K562 (cell line): Measurements from ENCODE around the gene TMEM168. TPM values are rescaled to one million over a fixed set of nuclear protein-coding genes. Genes with fewer than 3 reads are reported as not detected.

Source experiments
- BACH1 ChIP-seq: fragments of 200-800 bp; sonication (Bioruptor generic); IDR thresholded peaks from 2 replicates; pipeline ENCODE4 v1.6.1; 2016; ENCODE audit warnings: missing genetic modification characterization, missing compliant biosample characterization
- BRD4 ChIP-seq: fragments of 200-600 bp; sonication (generic); IDR thresholded peaks from 2 replicates; pipeline ENCODE4 v1.6.1; 2017; ENCODE audit warnings: inconsistent platforms
- CBX2 ChIP-seq: fragments of 200-600 bp; sonication (generic); IDR thresholded peaks from one replicate; pipeline ENCODE4 v1.6.1; 2012; ENCODE audit warnings: mild to moderate bottlenecking, low read length, inconsistent platforms; ENCODE audit not compliant: insufficient read depth, poor library complexity, severe bottlenecking
- CHD1 ChIP-seq: fragments of 200-600 bp; sonication (generic); IDR thresholded peaks from one replicate; pipeline ENCODE4 v1.6.1; 2012; ENCODE audit warnings: mild to moderate bottlenecking, moderate library complexity, low read length, inconsistent platforms
- ETV1 ChIP-seq: fragments of 450-650 bp; conservative IDR thresholded peaks from 2 replicates; pipeline ENCODE4 v1.6.1; 2016; ENCODE audit warnings: missing genetic modification characterization, control low read depth, low read depth, missing compliant biosample characterization
- HDAC1 ChIP-seq, 2 experiments: fragments of 450-650 bp; IDR thresholded peaks; 2 replicates each; pipeline ENCODE4 v1.6.1; 2016 to 2017; ENCODE audit warnings: inconsistent platforms in 1 of 2, mild to moderate bottlenecking in 1 of 2, moderate library complexity in 1 of 2
- LCOR ChIP-seq: sonication (generic); formaldehyde crosslinking; IDR thresholded peaks from 2 replicates; pipeline ENCODE4 v1.8.0; 2022; ENCODE audit warnings: mild to moderate bottlenecking, missing genetic modification reagents
- MAFK ChIP-seq: IDR thresholded peaks from 2 replicates; pipeline ENCODE4 v1.6.1; 2011; ENCODE audit warnings: low read length, improper control_type of control experiment
- NR4A1 ChIP-seq, 2 experiments: fragments of 250-450 bp in 1 of 2; fragments of 450-650 bp in 1 of 2; sonication (Bioruptor Pico) in 1 of 2; IDR thresholded peaks; 2 replicates each; pipeline versions ENCODE4 v1.4.0 to v1.6.1; 2016 to 2020; ENCODE audit warnings: mild to moderate bottlenecking in 2 of 2, missing compliant biosample characterization in 1 of 2, missing genetic modification characterization in 1 of 2, moderate library complexity in 1 of 2
- PHB2 ChIP-seq: fragments of 450-650 bp; IDR thresholded peaks from 2 replicates; pipeline ENCODE4 v1.6.1; 2017; ENCODE audit warnings: low read depth
- POLR2AphosphoS2 ChIP-seq: IDR thresholded peaks from 2 replicates; pipeline ENCODE4 v1.6.1; 2012; ENCODE audit warnings: low read length, improper control_type of control experiment
- PTBP1 ChIP-seq: fragments of 200-400 bp; formaldehyde crosslinking; IDR thresholded peaks from 2 replicates; pipeline ENCODE4 v1.6.1; 2017; ENCODE audit warnings: low read depth, low read length
- SOX6 ChIP-seq: fragments of 450-650 bp; IDR thresholded peaks from 2 replicates; pipeline ENCODE4 v1.6.1; 2014; ENCODE audit warnings: mild to moderate bottlenecking
- ZBTB7A ChIP-seq: IDR thresholded peaks from 2 replicates; pipeline ENCODE4 v1.6.1; 2011; ENCODE audit warnings: low read depth, mild to moderate bottlenecking, low read length, moderate library complexity, borderline replicate concordance; ENCODE audit not compliant: control insufficient read depth
- ZC3H8 ChIP-seq: fragments of 450-650 bp; IDR thresholded peaks from 2 replicates; pipeline ENCODE4 v1.6.1; 2017
- ZKSCAN8 ChIP-seq: fragments of 200-800 bp; sonication (Bioruptor generic); IDR thresholded peaks from 2 replicates; pipeline ENCODE4 v1.6.1; 2016; ENCODE audit warnings: missing genetic modification characterization, missing compliant biosample characterization
- ZNF197 ChIP-seq: fragments of 200-800 bp; sonication (Bioruptor generic); IDR thresholded peaks from 2 replicates; pipeline ENCODE4 v1.6.1; 2016; ENCODE audit warnings: low read depth, missing genetic modification characterization, missing compliant biosample characterization
- ZNF551 ChIP-seq: fragments of 250-450 bp; sonication (Bioruptor Pico); IDR thresholded peaks from 2 replicates; pipeline ENCODE4 v1.5.0; 2021; ENCODE audit warnings: mild to moderate bottlenecking, moderate library complexity
- ZNF589 ChIP-seq: fragments of 200-800 bp; sonication (Bioruptor generic); IDR thresholded peaks from 2 replicates; pipeline ENCODE4 v1.6.1; 2016; ENCODE audit warnings: low read depth, missing genetic modification characterization, missing compliant biosample characterization
- polyA plus RNA-seq, 8 experiments: library from polyadenylated mRNA; depleted of rRNA in 4 of 8; stranded (reverse) in 5 of 8; unstranded in 3 of 8; fragments of >200 nt; fragmentation: Nextera tagmentation in 2 of 8; fragmentation: Illumina TruSeq in 1 of 8; extraction: Ambion mirVana in 2 of 8; extraction: Trizol in 1 of 8; gene quantifications; 2 replicates each; pipeline versions ENCODE4 v1.2.1 to v1.2.3, GENCODE V29; 2011 to 2014; ENCODE audit warnings: inconsistent platforms in 1 of 8, missing spikeins in 1 of 8
- total RNA-seq, 7 experiments: library from RNA; depleted of rRNA in 6 of 7; stranded (reverse); fragments of >200 nt in 6 of 7; fragmentation: Illumina TruSeq in 2 of 7; extraction: Trizol in 2 of 7; gene quantifications; 2 replicates each; pipeline versions ENCODE4 v1.2.1 to v1.2.3, GENCODE V29; 2011 to 2021; ENCODE audit warnings: low replicate concordance in 1 of 7
- TF ChIP-seq, protein P1 (sequence below): fragments of 450-650 bp; IDR thresholded peaks from 2 replicates; pipeline ENCODE4 v1.6.1; 2016; ENCODE audit warnings: missing biosample characterization, missing genetic modification characterization
- TF ChIP-seq, protein P2 (sequence below), 3 experiments: fragments of 200-800 bp in 1 of 3; sonication (Bioruptor generic) in 1 of 3; sonication (generic) in 1 of 3; formaldehyde crosslinking in 1 of 3; IDR thresholded peaks; 2 replicates each; pipeline versions ENCODE4 v1.6.1 to v1.8.0; 2016 to 2022; ENCODE audit warnings: mild to moderate bottlenecking in 2 of 3, missing compliant biosample characterization in 2 of 3, missing genetic modification characterization in 2 of 3, missing genetic modification reagents in 1 of 3

The TMEM168 gene
- total and polyA plus RNA-seq, 9 of the 15 experiments (the other 6 are each of a cell fraction or from before 2014, with no cell fraction given) = 19.7 to 50.7 (median 25.4) TPM

DNA sequence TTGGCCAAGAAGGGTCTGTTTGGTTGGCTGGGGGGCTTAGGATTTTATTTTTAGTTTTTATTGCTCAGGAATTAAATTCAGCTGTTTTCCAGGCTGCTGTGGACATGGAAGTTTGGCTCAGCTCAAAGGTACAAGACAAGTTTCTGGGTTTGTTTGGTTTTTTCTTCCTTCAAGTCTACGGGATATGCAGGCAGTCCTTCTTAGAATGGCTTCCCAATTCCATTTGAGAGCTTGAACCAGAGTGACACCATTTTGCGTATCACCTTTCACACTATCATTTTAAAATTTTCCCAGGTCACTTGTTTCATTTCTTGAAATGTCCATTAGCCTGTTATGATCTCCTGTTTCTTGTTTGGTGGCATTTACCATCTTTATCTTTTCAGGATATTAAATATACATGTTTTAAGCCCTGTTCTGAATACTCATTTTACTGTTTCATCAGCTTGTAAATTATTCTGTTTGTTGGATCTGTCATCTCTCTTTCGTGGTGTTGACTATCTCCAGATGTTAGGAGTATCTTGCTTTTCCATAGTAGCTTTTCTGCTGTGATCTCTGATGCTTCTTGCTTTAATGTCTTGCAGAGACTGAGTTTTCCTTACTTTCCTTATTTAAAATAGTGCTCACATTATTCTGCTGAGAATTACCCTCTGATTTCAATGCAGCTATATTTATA is 9.4 kb upstream of the TMEM168 start (continued):
- TF ChIP-seq, protein P1, sequence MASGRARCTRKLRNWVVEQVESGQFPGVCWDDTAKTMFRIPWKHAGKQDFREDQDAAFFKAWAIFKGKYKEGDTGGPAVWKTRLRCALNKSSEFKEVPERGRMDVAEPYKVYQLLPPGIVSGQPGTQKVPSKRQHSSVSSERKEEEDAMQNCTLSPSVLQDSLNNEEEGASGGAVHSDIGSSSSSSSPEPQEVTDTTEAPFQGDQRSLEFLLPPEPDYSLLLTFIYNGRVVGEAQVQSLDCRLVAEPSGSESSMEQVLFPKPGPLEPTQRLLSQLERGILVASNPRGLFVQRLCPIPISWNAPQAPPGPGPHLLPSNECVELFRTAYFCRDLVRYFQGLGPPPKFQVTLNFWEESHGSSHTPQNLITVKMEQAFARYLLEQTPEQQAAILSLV (tag) = peak; percentile 68
- TF ChIP-seq CBX2 (no peak), CHD1 (no peak), SOX6 (no peak), POLR2AphosphoS2 (no peak), ZC3H8 (no peak), ZBTB7A (no peak), ETV1 (tag) (0 out of 2 replicates have a peak, but pooled peaks have one; percentile 5), HDAC1 (IDR thresholded peaks at IDR 0.05) (no peak), LCOR (peak; percentile 53; the same call in 1 of the 2 replicates), ZNF551 (no peak), ZNF197 (CRISPR knock-in tag) (0 out of 2 replicates have a peak, but pooled peaks have one; percentile 29), ZKSCAN8 (CRISPR knock-in tag) (no peak), PTBP1 (no peak), BRD4 (no peak), NR4A1 (CRISPR knock-in tag; IDR thresholded peaks at IDR 0.05) (no peak), NR4A1 (tag; IDR thresholded peaks at IDR 0.05) (peak; percentile 77; the same call in 1 of the 2 replicates), ZNF589 (CRISPR knock-in tag) (no peak), MAFK (no peak), BACH1 (tag) (0 out of 2 replicates have a peak, but pooled peaks have one; percentile 39), PHB2 (no peak)
- TF ChIP-seq, protein P2, sequence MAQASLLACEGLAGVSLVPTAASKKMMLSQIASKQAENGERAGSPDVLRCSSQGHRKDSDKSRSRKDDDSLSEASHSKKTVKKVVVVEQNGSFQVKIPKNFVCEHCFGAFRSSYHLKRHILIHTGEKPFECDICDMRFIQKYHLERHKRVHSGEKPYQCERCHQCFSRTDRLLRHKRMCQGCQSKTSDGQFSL (CRISPR knock-in tag; IDR thresholded peaks at IDR 0.05) = no peak
- TF ChIP-seq, protein P2 (tag; IDR thresholded peaks at IDR 0.05) = no peak
